ENCODE results near the gene HSPA4L.

The HSPA4L gene

GRCh38 chr4:127783955-127784770, 2.0 kb downstream of the HSPA4L start:
- no peak overlapping the region for H3K27ac ChIP-seq (ENCODE audit: low read depth, low read length)
- H3K9ac ChIP-seq (ENCODE audit: low read depth, low read length): no peak overlapping the region
- 85% methylated on average over 8 of the region's 9 CpGs for WGBS
- H3K4me1 ChIP-seq (ENCODE audit: insufficient read depth, low read length): no peaks in the 10 kb centered on the region; the same call in 1 of the 2 replicates
- peaks cover 50% of the 10 kb centered on the region for H3K27me3 ChIP-seq (ENCODE audit: insufficient read depth, low read length)
- no peaks in the 10 kb centered on the region for H3K9me3 ChIP-seq (ENCODE audit: insufficient read depth, low read depth, low read length)
- no peak overlapping the region for H3K4me3 ChIP-seq (ENCODE audit: low read length)
- H3K36me3 ChIP-seq (ENCODE audit: insufficient read depth, low read length): no peaks in the 10 kb centered on the region

DNA sequence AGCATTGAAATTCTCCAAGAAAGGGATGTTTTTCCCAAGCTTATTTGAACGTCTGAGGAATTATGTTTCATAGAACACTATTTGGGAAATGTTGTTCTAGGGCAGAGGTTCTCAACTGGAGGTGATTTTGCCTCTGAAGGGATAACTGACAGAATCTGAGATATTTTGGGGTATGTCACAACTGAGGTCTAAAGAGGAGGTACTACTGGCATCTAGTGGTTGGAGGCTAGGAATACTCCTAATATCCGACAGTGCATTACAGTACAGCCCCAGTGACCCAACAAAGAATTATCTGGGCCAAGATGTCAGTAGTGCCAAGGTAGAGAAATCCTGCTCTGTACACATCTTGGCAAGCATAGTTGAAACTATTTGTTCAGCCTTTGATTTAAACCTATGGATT, 6.4 kb downstream of the HSPA4L start:
- no peaks in the 10 kb centered on the region for H3K36me3 ChIP-seq (ENCODE audit: insufficient read depth, low read length)
- no peak overlapping the region for H3K4me3 ChIP-seq (ENCODE audit: low read length)
- no peaks in the 10 kb centered on the region; the same call in 1 of the 2 replicates for H3K4me1 ChIP-seq (ENCODE audit: insufficient read depth, low read length)
- H3K9me3 ChIP-seq (ENCODE audit: insufficient read depth, low read depth, low read length): no peaks in the 10 kb centered on the region
- peaks cover 16% of the 10 kb centered on the region for H3K27me3 ChIP-seq (ENCODE audit: insufficient read depth, low read length)
- no peak overlapping the region for H3K9ac ChIP-seq (ENCODE audit: low read depth, low read length)
- no peak overlapping the region for H3K27ac ChIP-seq (ENCODE audit: low read depth, low read length)
- 87% methylated on average over 2 of the region's 2 CpGs for WGBS

DNA sequence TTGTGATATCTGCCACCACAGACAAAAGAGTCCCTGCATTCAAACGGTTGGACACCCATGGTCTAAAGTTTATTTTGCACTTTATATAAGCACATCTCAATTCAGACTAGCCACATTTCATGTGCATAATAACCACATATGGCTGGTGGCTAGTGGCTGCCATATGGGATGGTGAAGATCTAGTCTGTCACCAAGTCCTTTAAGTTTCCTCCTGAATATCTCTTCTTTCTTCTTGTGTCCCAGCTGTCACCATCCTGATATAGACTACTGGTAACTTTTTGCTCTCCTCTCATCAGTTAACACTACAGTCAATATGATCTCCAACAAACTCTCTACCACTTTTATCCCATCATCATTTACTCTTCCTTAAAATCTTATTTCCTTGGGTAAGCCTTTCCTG, 9.3 kb downstream of the HSPA4L start:
- Histone ChIP-seq H3K9ac (ENCODE audit: low read depth, low read length) (no peak overlapping the region), H3K27me3 (ENCODE audit: insufficient read depth, low read length) (no peaks in the 10 kb centered on the region), H3K27ac (ENCODE audit: low read depth, low read length) (no peak overlapping the region), H3K9me3 (ENCODE audit: insufficient read depth, low read depth, low read length) (no peaks in the 10 kb centered on the region), H3K4me3 (ENCODE audit: low read length) (no peak overlapping the region), H3K4me1 (ENCODE audit: insufficient read depth, low read length) (no peaks in the 10 kb centered on the region), H3K36me3 (ENCODE audit: insufficient read depth, low read length) (no peaks in the 10 kb centered on the region)
- WGBS: 76% methylated on average over 1 of the region's 1 CpG

GRCh38 chr4:127793528-127793927, 11.4 kb downstream of the HSPA4L start:
- no peak overlapping the region for H3K27ac ChIP-seq (ENCODE audit: low read depth, low read length)
- 100% methylated on average over 1 of the region's 1 CpG for WGBS
- no peaks in the 10 kb centered on the region for H3K36me3 ChIP-seq (ENCODE audit: insufficient read depth, low read length)
- no peak overlapping the region for H3K9ac ChIP-seq (ENCODE audit: low read depth, low read length)
- no peaks in the 10 kb centered on the region for H3K4me1 ChIP-seq (ENCODE audit: insufficient read depth, low read length)
- no peak overlapping the region for H3K4me3 ChIP-seq (ENCODE audit: low read length)
- no peaks in the 10 kb centered on the region for H3K27me3 ChIP-seq (ENCODE audit: insufficient read depth, low read length)
- H3K9me3 ChIP-seq (ENCODE audit: insufficient read depth, low read depth, low read length): no peaks in the 10 kb centered on the region

DNA sequence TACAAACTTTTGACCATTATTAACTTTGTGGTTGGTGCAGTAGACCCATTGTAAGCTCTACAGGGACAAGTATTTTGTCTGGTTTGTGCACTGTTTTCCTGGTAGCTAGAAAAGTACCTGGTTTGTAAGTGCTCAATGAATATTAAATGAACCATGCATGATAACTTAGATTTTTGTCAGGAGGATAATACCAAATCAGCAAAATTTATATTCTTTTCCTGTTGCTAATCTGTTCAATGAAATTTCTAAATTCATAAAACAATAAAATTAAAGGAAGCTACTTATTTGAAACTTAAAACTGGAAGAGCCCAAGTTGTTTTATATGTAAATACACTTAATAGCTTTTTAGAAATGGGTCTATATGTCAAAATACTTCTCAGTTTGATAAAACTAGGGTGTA, 17.6 kb downstream of the HSPA4L start:
- no peaks in the 10 kb centered on the region for H3K4me1 ChIP-seq (ENCODE audit: insufficient read depth, low read length)
- H3K9me3 ChIP-seq (ENCODE audit: insufficient read depth, low read depth, low read length): no peaks in the 10 kb centered on the region
- no peaks in the 10 kb centered on the region for H3K27me3 ChIP-seq (ENCODE audit: insufficient read depth, low read length)
- H3K4me3 ChIP-seq (ENCODE audit: low read length): no peak overlapping the region
- no peak overlapping the region for H3K9ac ChIP-seq (ENCODE audit: low read depth, low read length)
- no peak overlapping the region for H3K27ac ChIP-seq (ENCODE audit: low read depth, low read length)
- H3K36me3 ChIP-seq (ENCODE audit: insufficient read depth, low read length): no peaks in the 10 kb centered on the region

- Histone ChIP-seq H3K4me3 (ENCODE audit: low read length) (no peak overlapping the region), H3K27ac (ENCODE audit: low read depth, low read length) (no peak overlapping the region), H3K9me3 (ENCODE audit: insufficient read depth, low read depth, low read length) (no peaks in the 10 kb centered on the region), H3K27me3 (ENCODE audit: insufficient read depth, low read length) (no peaks in the 10 kb centered on the region), H3K36me3 (ENCODE audit: insufficient read depth, low read length) (no peaks in the 10 kb centered on the region), H3K4me1 (ENCODE audit: insufficient read depth, low read length) (no peaks in the 10 kb centered on the region), H3K9ac (ENCODE audit: low read depth, low read length) (no peak overlapping the region)
- 92% methylated on average over 6 of the region's 6 CpGs for WGBS
Observed at GRCh38 chr4:127809173-127809800, 27.2 kb downstream of the HSPA4L start.

- no peaks in the 10 kb centered on the region for H3K4me1 ChIP-seq (ENCODE audit: insufficient read depth, low read length)
- H3K4me3 ChIP-seq (ENCODE audit: low read length): no peak overlapping the region
- no peak overlapping the region for H3K27ac ChIP-seq (ENCODE audit: low read depth, low read length)
Observed at GRCh38 chr4:127810551-127810950, 28.4 kb downstream of the HSPA4L start.

DNA sequence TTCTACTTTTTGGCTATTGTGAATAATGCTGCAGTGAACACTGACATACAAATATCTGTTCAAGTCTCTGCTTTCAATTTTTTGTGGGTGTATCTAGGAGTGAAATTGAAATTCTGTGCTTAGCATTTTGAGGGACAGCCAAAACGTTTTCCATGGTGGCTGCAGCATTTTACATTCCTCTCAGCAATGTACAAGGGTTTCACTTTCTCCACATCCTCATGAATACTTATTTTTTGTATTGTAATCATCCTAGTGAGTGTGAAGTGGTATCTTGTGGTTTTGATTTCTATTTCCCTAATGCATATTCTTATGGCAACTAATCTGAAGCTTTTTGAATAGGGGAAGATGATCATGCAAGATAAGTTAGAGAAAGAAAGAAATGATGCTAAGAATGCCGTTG, 40.3 kb downstream of the HSPA4L start:
- no peaks in the 10 kb centered on the region for H3K27me3 ChIP-seq (ENCODE audit: insufficient read depth, low read length)

More at GRCh38 chr4:127810551-127810950, 28.4 kb downstream of the HSPA4L start:
- H3K36me3 ChIP-seq (ENCODE audit: insufficient read depth, low read length): no peaks in the 10 kb centered on the region
- no peaks in the 10 kb centered on the region for H3K9me3 ChIP-seq (ENCODE audit: insufficient read depth, low read depth, low read length)
- H3K27me3 ChIP-seq (ENCODE audit: insufficient read depth, low read length): no peaks in the 10 kb centered on the region
- no peak overlapping the region for H3K9ac ChIP-seq (ENCODE audit: low read depth, low read length)
- WGBS: 97% methylated on average over 3 of the region's 3 CpGs

DNA sequence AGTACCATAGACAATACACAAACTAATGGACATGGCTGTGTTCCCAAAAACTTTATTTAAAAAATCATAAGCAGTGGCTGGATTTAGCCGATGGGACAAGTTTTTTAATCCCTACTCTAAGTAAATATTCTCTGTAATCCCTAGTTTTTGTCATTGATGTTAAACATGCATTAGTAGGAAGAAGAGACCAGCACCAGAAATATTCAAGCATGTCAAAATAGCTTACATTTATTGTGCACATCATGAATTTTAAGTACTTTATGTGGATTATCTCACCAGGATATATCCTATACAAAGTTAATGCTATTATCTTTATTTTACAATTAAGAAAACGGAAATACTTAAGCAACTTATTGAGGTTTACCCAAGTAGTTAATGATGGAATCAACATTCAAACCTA, 46.0 kb downstream of the HSPA4L start:
- no peak overlapping the region for H3K4me3 ChIP-seq (ENCODE audit: low read length)
- H3K9me3 ChIP-seq (ENCODE audit: insufficient read depth, low read depth, low read length): no peaks in the 10 kb centered on the region
- H3K9ac ChIP-seq (ENCODE audit: low read depth, low read length): no peak overlapping the region
- no peaks in the 10 kb centered on the region for H3K36me3 ChIP-seq (ENCODE audit: insufficient read depth, low read length)
- no peak overlapping the region for H3K27ac ChIP-seq (ENCODE audit: low read depth, low read length)
- H3K27me3 ChIP-seq (ENCODE audit: insufficient read depth, low read length): no peaks in the 10 kb centered on the region
- H3K4me1 ChIP-seq (ENCODE audit: insufficient read depth, low read length): no peaks in the 10 kb centered on the region
- WGBS: 92% methylated on average over 2 of the region's 2 CpGs

More for the DNA sequence above, 40.3 kb downstream of the HSPA4L start:
- Histone ChIP-seq H3K36me3 (ENCODE audit: insufficient read depth, low read length) (no peaks in the 10 kb centered on the region), H3K9ac (ENCODE audit: low read depth, low read length) (no peak overlapping the region), H3K4me3 (ENCODE audit: low read length) (no peak overlapping the region), H3K27ac (ENCODE audit: low read depth, low read length) (no peak overlapping the region), H3K9me3 (ENCODE audit: insufficient read depth, low read depth, low read length) (no peaks in the 10 kb centered on the region), H3K4me1 (ENCODE audit: insufficient read depth, low read length) (no peaks in the 10 kb centered on the region)
- 58% methylated on average over 2 of the region's 2 CpGs for WGBS

DNA sequence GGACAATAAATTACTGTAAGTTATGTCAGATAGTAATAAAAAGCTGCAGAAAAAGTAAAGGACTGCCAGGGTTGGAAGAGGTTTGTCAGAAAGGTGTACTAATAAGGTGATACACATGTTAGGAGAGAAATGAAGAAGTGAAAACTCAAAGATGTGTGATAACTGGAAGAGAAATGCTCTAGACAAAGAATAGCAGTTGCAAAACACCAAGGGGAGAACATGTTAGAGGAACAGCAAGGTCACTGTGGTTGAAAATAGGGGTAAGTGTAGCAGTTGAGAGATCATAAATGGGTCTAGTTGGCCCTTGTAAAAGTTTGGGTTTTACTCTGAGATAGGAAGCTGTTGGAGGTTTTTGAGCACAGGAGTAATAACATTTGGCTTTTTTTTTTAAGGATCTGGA, 46.9 kb downstream of the HSPA4L start:
- Histone ChIP-seq H3K4me3 (ENCODE audit: low read length) (no peak overlapping the region), H3K27ac (ENCODE audit: low read depth, low read length) (no peak overlapping the region), H3K36me3 (ENCODE audit: insufficient read depth, low read length) (no peaks in the 10 kb centered on the region), H3K4me1 (ENCODE audit: insufficient read depth, low read length) (no peaks in the 10 kb centered on the region), H3K9ac (ENCODE audit: low read depth, low read length) (no peak overlapping the region), H3K27me3 (ENCODE audit: insufficient read depth, low read length) (no peaks in the 10 kb centered on the region), H3K9me3 (ENCODE audit: insufficient read depth, low read depth, low read length) (no peaks in the 10 kb centered on the region)

DNA sequence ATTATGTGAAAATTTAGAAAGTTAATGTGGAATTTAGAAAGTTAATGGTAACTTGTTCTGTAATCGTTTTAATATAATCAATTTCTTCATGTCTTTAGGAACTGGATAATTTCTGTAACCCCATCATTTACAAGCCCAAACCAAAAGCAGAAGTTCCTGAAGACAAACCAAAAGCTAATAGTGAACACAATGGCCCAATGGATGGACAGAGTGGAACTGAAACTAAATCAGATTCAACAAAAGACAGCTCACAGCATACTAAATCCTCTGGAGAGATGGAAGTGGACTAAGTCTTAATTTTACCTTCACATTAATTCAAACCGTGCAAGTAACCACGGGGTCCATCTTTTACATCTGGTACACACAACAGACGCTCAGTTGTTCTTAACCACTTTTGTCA, 50.5 kb downstream of the HSPA4L start:
- Histone ChIP-seq H3K4me1 (ENCODE audit: insufficient read depth, low read length) (no peaks in the 10 kb centered on the region), H3K27ac (ENCODE audit: low read depth, low read length) (no peak overlapping the region), H3K9ac (ENCODE audit: low read depth, low read length) (no peak overlapping the region), H3K36me3 (ENCODE audit: insufficient read depth, low read length) (no peaks in the 10 kb centered on the region), H3K9me3 (ENCODE audit: insufficient read depth, low read depth, low read length) (no peaks in the 10 kb centered on the region), H3K4me3 (ENCODE audit: low read length) (no peak overlapping the region), H3K27me3 (ENCODE audit: insufficient read depth, low read length) (no peaks in the 10 kb centered on the region)
- WGBS: 96% methylated on average over 4 of the region's 4 CpGs
